ENCODE results near the gene ALPL.

GRCh38 chr1:21531241-21531640 is 22.0 kb downstream of the ALPL start:
- no peak for TF ChIP-seq CTCF (IDR thresholded peaks at IDR 0.05; ENCODE audit: low read depth, low read length)
- no peak for TF ChIP-seq EZH2phosphoT487 (IDR thresholded peaks at IDR 0.05; ENCODE audit: low read depth)

Data from OCI-LY3 (cell line).